ENCODE data around the gene TJAP1. TPM values are rescaled to one million over a fixed set of nuclear protein-coding genes. Genes with fewer than 3 reads are reported as not detected.

Gene TJAP1
- total RNA-seq, 1 donor from 2014 or later: 31.0 TPM

DNA sequence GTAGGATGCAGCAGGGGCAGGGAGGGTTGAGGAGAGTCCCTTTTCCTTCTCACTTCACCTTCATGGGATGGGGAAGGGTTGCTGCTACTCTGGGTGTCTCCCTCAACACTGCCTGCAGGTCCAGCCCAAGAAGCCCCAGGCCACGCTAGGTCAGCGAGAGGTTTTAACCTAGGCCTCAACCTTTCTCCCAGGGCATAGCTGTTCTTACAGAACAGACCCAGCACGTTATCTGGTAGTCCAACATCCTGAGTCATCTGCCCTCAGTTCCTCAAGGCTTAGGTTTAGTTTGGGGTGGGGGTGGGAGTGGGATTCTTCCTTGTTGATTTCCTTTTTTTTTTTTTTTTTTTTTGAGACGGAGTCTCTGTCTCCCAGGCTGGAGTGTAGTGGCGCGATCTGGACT is 17.0 kb downstream of the TJAP1 start:
- no peaks in the 10 kb centered on the region for H3K27me3 Mint-ChIP-seq (ENCODE audit: low read depth)
- TF ChIP-seq, protein P1, sequence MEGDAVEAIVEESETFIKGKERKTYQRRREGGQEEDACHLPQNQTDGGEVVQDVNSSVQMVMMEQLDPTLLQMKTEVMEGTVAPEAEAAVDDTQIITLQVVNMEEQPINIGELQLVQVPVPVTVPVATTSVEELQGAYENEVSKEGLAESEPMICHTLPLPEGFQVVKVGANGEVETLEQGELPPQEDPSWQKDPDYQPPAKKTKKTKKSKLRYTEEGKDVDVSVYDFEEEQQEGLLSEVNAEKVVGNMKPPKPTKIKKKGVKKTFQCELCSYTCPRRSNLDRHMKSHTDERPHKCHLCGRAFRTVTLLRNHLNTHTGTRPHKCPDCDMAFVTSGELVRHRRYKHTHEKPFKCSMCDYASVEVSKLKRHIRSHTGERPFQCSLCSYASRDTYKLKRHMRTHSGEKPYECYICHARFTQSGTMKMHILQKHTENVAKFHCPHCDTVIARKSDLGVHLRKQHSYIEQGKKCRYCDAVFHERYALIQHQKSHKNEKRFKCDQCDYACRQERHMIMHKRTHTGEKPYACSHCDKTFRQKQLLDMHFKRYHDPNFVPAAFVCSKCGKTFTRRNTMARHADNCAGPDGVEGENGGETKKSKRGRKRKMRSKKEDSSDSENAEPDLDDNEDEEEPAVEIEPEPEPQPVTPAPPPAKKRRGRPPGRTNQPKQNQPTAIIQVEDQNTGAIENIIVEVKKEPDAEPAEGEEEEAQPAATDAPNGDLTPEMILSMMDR (IDR thresholded peaks at IDR 0.05): no peak
- no peaks in the 10 kb centered on the region for H3K9me3 Mint-ChIP-seq (ENCODE audit: low read depth)
- DNase-seq (ENCODE audit: low spot score): no peak
- peak overlapping the region; percentile 1 for H3K27ac Mint-ChIP-seq (ENCODE audit: unreplicated experiment)
- H3K36me3 Mint-ChIP-seq (ENCODE audit: low read depth): peaks cover 3% of the 10 kb centered on the region
- peaks cover 53% of the 10 kb centered on the region for H3K4me1 Mint-ChIP-seq (ENCODE audit: low read depth)
- H3K4me3 Mint-ChIP-seq (ENCODE audit: unreplicated experiment): no peak overlapping the region

DNA sequence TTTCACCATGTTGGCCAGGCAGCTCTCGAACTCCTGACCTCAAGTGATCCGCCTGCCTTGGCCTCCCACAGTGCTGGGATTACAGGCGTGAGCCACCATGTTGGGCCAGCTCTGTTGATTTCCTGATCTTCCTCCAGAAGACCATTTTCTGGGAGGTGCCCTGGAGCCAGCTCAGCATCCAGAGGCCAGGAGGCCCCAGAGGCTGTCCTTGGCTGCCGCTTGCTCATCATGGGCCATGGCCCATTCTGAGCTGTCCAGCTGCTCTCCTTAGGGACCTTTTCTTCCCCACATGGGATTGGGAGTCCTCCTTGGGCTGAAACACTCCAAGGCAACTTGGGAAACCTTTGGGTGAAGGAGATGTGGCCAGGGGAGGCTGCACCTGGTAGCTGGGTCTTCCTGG is 17.4 kb downstream of the TJAP1 start:
- Mint-ChIP-seq H3K9me3 (ENCODE audit: low read depth) (no peaks in the 10 kb centered on the region), H3K27me3 (ENCODE audit: low read depth) (no peaks in the 10 kb centered on the region), H3K4me1 (ENCODE audit: low read depth) (peaks cover 57% of the 10 kb centered on the region), H3K36me3 (ENCODE audit: low read depth) (peaks cover 5% of the 10 kb centered on the region), H3K27ac (ENCODE audit: unreplicated experiment) (no peak overlapping the region), H3K4me3 (ENCODE audit: unreplicated experiment) (no peak overlapping the region)
- TF ChIP-seq, protein P1 (IDR thresholded peaks at IDR 0.05): no peak
- no peak for DNase-seq (ENCODE audit: low spot score)

DNA sequence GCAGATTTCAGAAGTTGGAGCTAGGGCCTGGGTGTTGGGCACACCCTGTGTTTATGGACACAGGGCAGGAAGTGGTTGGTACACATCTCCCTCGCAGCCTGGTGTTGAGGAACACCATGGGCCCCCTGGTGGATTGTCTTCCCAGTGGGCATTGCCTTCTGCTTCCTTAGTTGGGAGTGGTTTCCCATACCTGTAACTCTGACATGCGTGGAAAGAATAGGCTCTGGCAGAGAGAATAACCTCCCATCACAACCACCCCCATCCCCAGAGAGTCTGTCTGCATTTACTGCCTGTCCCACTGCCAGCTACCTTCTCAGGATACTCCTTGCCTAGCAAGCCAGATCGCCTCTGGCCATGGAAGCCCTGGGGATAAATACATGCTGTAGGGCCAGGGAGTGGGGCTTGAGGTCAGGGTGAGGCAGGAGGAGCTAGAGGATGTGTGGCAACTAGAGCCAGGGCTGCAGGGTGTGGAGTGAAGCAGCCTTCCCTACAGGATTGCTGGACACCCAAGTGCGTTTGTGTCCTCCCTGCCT is 18.1 kb downstream of the TJAP1 start:
- TF ChIP-seq, protein P1 (IDR thresholded peaks at IDR 0.05): peak; percentile 63
- no peaks in the 10 kb centered on the region for H3K9me3 Mint-ChIP-seq (ENCODE audit: low read depth)
- no peak overlapping the region for H3K4me3 Mint-ChIP-seq (ENCODE audit: unreplicated experiment)
- peak overlapping the region; percentile 59 for H3K27ac Mint-ChIP-seq (ENCODE audit: unreplicated experiment)
- DNase-seq (ENCODE audit: low spot score): no peak
- H3K27me3 Mint-ChIP-seq (ENCODE audit: low read depth): no peaks in the 10 kb centered on the region
- H3K4me1 Mint-ChIP-seq (ENCODE audit: low read depth): peaks cover 52% of the 10 kb centered on the region
- peaks cover 8% of the 10 kb centered on the region for H3K36me3 Mint-ChIP-seq (ENCODE audit: low read depth)

DNA sequence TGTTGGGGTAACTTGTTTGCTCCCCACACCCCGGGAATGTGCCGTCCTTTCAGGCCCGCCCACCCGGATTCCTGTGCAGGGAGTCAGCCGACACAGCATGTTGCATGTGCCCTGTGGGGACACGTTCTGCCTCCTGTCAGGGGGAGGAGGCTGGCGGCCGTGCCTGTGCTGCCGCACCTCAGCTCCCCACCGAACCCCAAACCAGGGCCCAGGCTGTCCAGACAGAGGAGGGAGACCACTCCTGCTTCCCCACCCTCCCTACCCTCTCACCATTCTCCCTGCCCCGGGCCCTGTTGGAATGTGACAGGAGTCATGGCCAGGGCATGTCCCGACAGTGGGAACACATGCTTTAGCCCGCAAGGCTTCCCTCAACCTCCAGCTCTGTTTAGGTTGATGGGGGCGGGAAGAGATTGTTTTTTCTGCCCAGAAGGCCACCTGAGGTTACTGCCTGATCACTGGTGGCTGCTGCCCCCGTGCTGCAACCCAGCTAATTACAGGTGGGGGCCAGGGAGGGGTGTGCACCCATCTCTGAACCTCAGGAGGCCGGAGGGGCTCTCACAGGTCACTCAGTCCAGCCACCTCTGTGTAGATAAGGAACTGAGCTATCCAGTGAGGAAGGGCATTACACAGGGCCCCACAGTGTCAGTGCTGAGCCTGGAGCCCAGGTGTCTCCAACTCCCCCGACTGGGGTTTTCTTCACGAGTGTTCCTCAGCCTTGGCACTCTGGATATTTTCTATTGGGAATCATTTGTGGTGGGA is 19.2 kb downstream of the TJAP1 start:
- Mint-ChIP-seq H3K27ac (ENCODE audit: unreplicated experiment) (peak overlapping the region; percentile 59), H3K27me3 (ENCODE audit: low read depth) (no peaks in the 10 kb centered on the region)

DNA sequence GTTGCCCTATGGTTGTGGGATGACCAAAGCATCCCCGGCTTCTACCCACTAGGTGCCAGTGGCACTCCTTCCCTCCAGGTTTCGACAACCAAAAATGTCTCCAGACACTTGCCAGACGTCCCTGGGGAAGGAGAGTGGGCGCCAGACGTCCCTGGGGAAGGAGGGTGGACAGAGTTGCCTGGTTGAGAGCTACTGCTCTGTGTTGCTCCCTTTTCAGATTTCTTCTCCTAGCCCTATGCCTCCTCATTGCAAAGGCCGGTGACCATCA is 19.7 kb downstream of the TJAP1 start:
- Mint-ChIP-seq H3K4me1 (ENCODE audit: low read depth) (peaks cover 48% of the 10 kb centered on the region), H3K27me3 (ENCODE audit: low read depth) (no peaks in the 10 kb centered on the region), H3K9me3 (ENCODE audit: low read depth) (no peaks in the 10 kb centered on the region), H3K36me3 (ENCODE audit: low read depth) (peaks cover 16% of the 10 kb centered on the region), H3K27ac (ENCODE audit: unreplicated experiment) (no peak overlapping the region), H3K4me3 (ENCODE audit: unreplicated experiment) (no peak overlapping the region)
- no peak for DNase-seq (ENCODE audit: low spot score)
- TF ChIP-seq, protein P1 (IDR thresholded peaks at IDR 0.05): no peak

More for the DNA sequence above, 19.2 kb downstream of the TJAP1 start:
- Mint-ChIP-seq H3K4me1 (ENCODE audit: low read depth) (peaks cover 52% of the 10 kb centered on the region), H3K9me3 (ENCODE audit: low read depth) (no peaks in the 10 kb centered on the region), H3K4me3 (ENCODE audit: unreplicated experiment) (no peak overlapping the region), H3K36me3 (ENCODE audit: low read depth) (peaks cover 13% of the 10 kb centered on the region)
- TF ChIP-seq, protein P1 (IDR thresholded peaks at IDR 0.05): peak; percentile 81
- no peak for DNase-seq (ENCODE audit: low spot score)

Data from chondrocyte (in vitro differentiated cells).